ENCODE data around the gene BANF2. TPM values are rescaled to one million over a fixed set of nuclear protein-coding genes. Genes with fewer than 3 reads are reported as not detected.

BANF2 gene
- total RNA-seq, 1 experiment from 2014 or later = not detected

GRCh38 chr20:17653835-17654648 is 45.7 kb upstream of the BANF2 start:
- Histone ChIP-seq H3K27me3 (ENCODE audit: insufficient read depth, low read length) (no peaks in the 10 kb centered on the region), H3K4me1 (ENCODE audit: insufficient read depth, low read length) (peaks cover 2% of the 10 kb centered on the region; the same call in 1 of the 2 replicates), H3K14ac (ENCODE audit: insufficient read depth, low read length) (no peak overlapping the region), H4K91ac (ENCODE audit: insufficient read length, low read depth, low read length) (no peak overlapping the region), H3K18ac (ENCODE audit: insufficient read length, low read depth, low read length) (no peak overlapping the region), H3K4me2 (ENCODE audit: insufficient read depth, insufficient read length, low read length) (no peak overlapping the region), H2BK120ac (ENCODE audit: low read depth, low read length, poor library complexity, severe bottlenecking) (no peak overlapping the region), H2BK12ac (ENCODE audit: insufficient read length, low read depth, low read length) (no peak overlapping the region), H3T11ph (ENCODE audit: low read length) (no peak overlapping the region), H3K4ac (ENCODE audit: low read depth, low read length) (no peak overlapping the region), H4K20me1 (ENCODE audit: control insufficient read depth, insufficient read depth, insufficient read length) (no peaks in the 10 kb centered on the region), H3K9me3 (ENCODE audit: control insufficient read depth, low read depth, low read length) (no peaks in the 10 kb centered on the region), H3K23me2 (ENCODE audit: insufficient read length, low read depth, low read length, poor library complexity, severe bottlenecking) (no peaks in the 10 kb centered on the region), H2BK15ac (ENCODE audit: low read depth, low read length) (no peak overlapping the region), H3K9ac (ENCODE audit: extremely low read depth, insufficient read length, low read length) (no peak overlapping the region), H3K23ac (ENCODE audit: insufficient read length, low read depth, low read length) (no peak overlapping the region), H3K79me2 (ENCODE audit: insufficient read depth, low read length) (peaks cover 21% of the 10 kb centered on the region; the same call in 1 of the 2 replicates), H3K56ac (ENCODE audit: insufficient read length, low read depth, low read length) (no peak overlapping the region), H4K5ac (ENCODE audit: insufficient read length, low read depth, low read length) (no peak overlapping the region), H4K8ac (replicated peaks; ENCODE audit: insufficient read length, low read depth, low read length) (no peak overlapping the region), H3K27ac (ENCODE audit: insufficient read length, low read depth, low read length) (no peak overlapping the region), H2BK20ac (ENCODE audit: low read depth, low read length, poor library complexity, severe bottlenecking) (no peak overlapping the region), H2AFZ (ENCODE audit: low read length) (no peak overlapping the region), H2BK5ac (ENCODE audit: insufficient read length, low read length) (no peak overlapping the region), H2AK5ac (ENCODE audit: insufficient read length, low read length) (no peak overlapping the region), H3K79me1 (ENCODE audit: insufficient read depth, low read depth, low read length, poor library complexity, severe bottlenecking) (peaks cover 4% of the 10 kb centered on the region)
- no peak for DNase-seq
- WGBS (ENCODE audit: extremely low coverage, insufficient read length, low lambda C conversion rate) = no CpG with 5 or more reads among the region's 11 CpGs
- Mint-ChIP-seq H3K27me3 (ENCODE audit: low read depth) (no peaks in the 10 kb centered on the region), H3K9me3 (peaks cover 11 to 13% of the 10 kb centered on the region in 2 experiments), H3K27ac (peak overlapping the region; percentile 42 to 95 (median 76); a peak in 4 of 7 replicates), H3K4me1 (peaks cover 46 to 56% of the 10 kb centered on the region in 2 experiments), H3K36me3 (ENCODE audit: insufficient read depth in 1 of 3, low read depth in 3 of 3) (peaks cover 31 to 35% (median 34%) of the 10 kb centered on the region in 3 experiments), H3K4me3 (no peak overlapping the region)
- no peak for TF ChIP-seq CTCF (conservative IDR thresholded peaks at IDR 0.05)
